Glutamatergic neuron (in vitro differentiated cells): ENCODE data around the gene PCDH9. TPM values are rescaled to one million over a fixed set of nuclear protein-coding genes. Genes with fewer than 3 reads are reported as not detected.

ENCODE experiments used
- DNase-seq: peaks from one replicate; pipeline ENCODE4 v3.0.0; 2022
- H3K27ac Mint-ChIP-seq: one replicate; pipeline ENCODE4 v1.8.0; 2020; ENCODE audit warnings: mild to moderate bottlenecking, mixed read lengths, inconsistent platforms; ENCODE audit not compliant: unreplicated experiment
- H3K27me3 Mint-ChIP-seq: one replicate; pipeline ENCODE4 v1.8.0; 2020; ENCODE audit warnings: mild to moderate bottlenecking, moderate library complexity, mixed read lengths, inconsistent platforms; ENCODE audit not compliant: unreplicated experiment
- H3K36me3 Mint-ChIP-seq: one replicate; pipeline ENCODE4 v1.8.0; 2020; ENCODE audit warnings: mild to moderate bottlenecking, mixed read lengths, inconsistent platforms; ENCODE audit not compliant: unreplicated experiment
- H3K4me1 Mint-ChIP-seq: one replicate; pipeline ENCODE4 v1.8.0; 2020; ENCODE audit warnings: mild to moderate bottlenecking, low read depth, mixed read lengths, inconsistent platforms; ENCODE audit not compliant: unreplicated experiment
- H3K4me3 Mint-ChIP-seq: one replicate; pipeline ENCODE4 v1.8.0; 2020; ENCODE audit warnings: mild to moderate bottlenecking, mixed read lengths, inconsistent platforms; ENCODE audit not compliant: unreplicated experiment
- H3K9me3 Mint-ChIP-seq: one replicate; pipeline ENCODE4 v1.8.0; 2020; ENCODE audit warnings: mild to moderate bottlenecking, moderate library complexity, mixed read lengths, inconsistent platforms; ENCODE audit not compliant: unreplicated experiment
- CTCF ChIP-seq: fragments of 200-600 bp; sonication (generic); IDR thresholded peaks from one replicate; pipeline ENCODE4 v1.5.0; 2021; ENCODE audit not compliant: partially characterized antibody, unreplicated experiment
- total RNA-seq: library from RNA; stranded (reverse); fragmentation: NEBNext Ultra II Directional; extraction: Animal tissue kit (Norgen Biotek cat#: 25700); gene quantifications from one replicate; pipeline ENCODE4 v1.2.1, GENCODE V29; 2021; ENCODE audit not compliant: unreplicated experiment

Gene PCDH9
- total RNA-seq, 1 donor from 2014 or later = 43.3 TPM

- H3K4me3 Mint-ChIP-seq = no peak overlapping the region
- H3K36me3 Mint-ChIP-seq = no peaks in the 10 kb centered on the region
- TF ChIP-seq CTCF = no peak
- DNase-seq = no peak
- H3K27me3 Mint-ChIP-seq = no peaks in the 10 kb centered on the region
- no peaks in the 10 kb centered on the region for H3K9me3 Mint-ChIP-seq
- H3K4me1 Mint-ChIP-seq = no peaks in the 10 kb centered on the region
- no peak overlapping the region for H3K27ac Mint-ChIP-seq
Observed at GRCh38 chr13:67090856-67091255, 139.3 kb downstream of the PCDH9 start.

GRCh38 chr13:67087527-67087926 lies 142.6 kb downstream of the PCDH9 start:
- no peak overlapping the region for H3K27ac Mint-ChIP-seq
- no peaks in the 10 kb centered on the region for H3K36me3 Mint-ChIP-seq
- no peaks in the 10 kb centered on the region for H3K9me3 Mint-ChIP-seq
- H3K4me3 Mint-ChIP-seq = no peak overlapping the region
- TF ChIP-seq CTCF = no peak
- H3K4me1 Mint-ChIP-seq = peaks cover 12% of the 10 kb centered on the region
- DNase-seq = no peak
- no peaks in the 10 kb centered on the region for H3K27me3 Mint-ChIP-seq

GRCh38 chr13:67086260-67086659 lies 143.9 kb downstream of the PCDH9 start:
- no peak overlapping the region for H3K27ac Mint-ChIP-seq
- no peak for TF ChIP-seq CTCF
- DNase-seq = no peak
- H3K9me3 Mint-ChIP-seq = no peaks in the 10 kb centered on the region
- no peaks in the 10 kb centered on the region for H3K36me3 Mint-ChIP-seq
- no peak overlapping the region for H3K4me3 Mint-ChIP-seq
- no peaks in the 10 kb centered on the region for H3K27me3 Mint-ChIP-seq
- H3K4me1 Mint-ChIP-seq = peaks cover 12% of the 10 kb centered on the region

GRCh38 chr13:67084066-67084465 lies 146.1 kb downstream of the PCDH9 start:
- Mint-ChIP-seq H3K4me1 (peaks cover 12% of the 10 kb centered on the region), H3K27me3 (no peaks in the 10 kb centered on the region)

GRCh38 chr13:67083519-67083918 lies 146.6 kb downstream of the PCDH9 start:
- H3K4me1 Mint-ChIP-seq = peaks cover 12% of the 10 kb centered on the region
- no peak overlapping the region for H3K27ac Mint-ChIP-seq
- no peak for TF ChIP-seq CTCF
- H3K27me3 Mint-ChIP-seq = no peaks in the 10 kb centered on the region
- no peak for DNase-seq
- no peak overlapping the region for H3K4me3 Mint-ChIP-seq
- H3K36me3 Mint-ChIP-seq = no peaks in the 10 kb centered on the region
- no peaks in the 10 kb centered on the region for H3K9me3 Mint-ChIP-seq

More at GRCh38 chr13:67084066-67084465, 146.1 kb downstream of the PCDH9 start:
- no peak for DNase-seq
- Mint-ChIP-seq H3K4me3 (no peak overlapping the region), H3K9me3 (no peaks in the 10 kb centered on the region), H3K27ac (no peak overlapping the region), H3K36me3 (no peaks in the 10 kb centered on the region)
- no peak for TF ChIP-seq CTCF
